ENCODE data around the gene TFR2. TPM values are rescaled to one million over a fixed set of nuclear protein-coding genes. Genes with fewer than 3 reads are reported as not detected.
A peak's percentile ranks its signal among the peaks of the same experiment; 100 is the strongest.

TFR2 gene
- total RNA-seq (ENCODE audit: low replicate concordance) = 0.34 and 1.9 TPM in 2 replicates

DNA sequence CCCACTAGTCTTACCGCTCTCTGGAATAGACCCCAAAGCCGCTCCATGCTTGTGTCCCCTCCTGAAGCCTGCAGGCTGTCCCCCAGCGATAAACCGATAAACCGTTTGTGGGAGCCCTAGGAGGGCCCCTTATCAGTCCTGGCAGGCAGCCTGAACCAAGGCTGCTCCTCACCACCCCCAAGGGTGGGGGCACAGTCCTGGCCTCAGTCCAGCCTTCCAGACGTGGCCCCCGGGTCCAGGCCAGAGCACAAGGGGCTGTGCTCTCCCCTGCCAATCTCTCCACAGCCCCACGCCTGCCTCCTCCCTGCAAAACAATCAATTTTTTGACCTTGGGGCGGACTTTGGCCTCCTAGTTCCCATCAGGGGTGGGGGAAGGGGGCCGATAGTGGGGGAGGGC lies at the start of gene TFR2:
Gene TFR2 (minus strand): TSS at position 90 of the 397 bp plus-strand sequence. CDS start 43 bp downstream, at position 47.
- no peak within 1 kb of the TSS for H3K27ac ChIP-seq
- H2AFZ ChIP-seq (replicated peaks) = peak within 1 kb of the TSS; percentile 9
- Mint-ChIP-seq H3K9me3 (no peaks in the 10 kb centered on the region), H3K4me3 (no peak within 1 kb of the TSS), H3K27ac (peak within 1 kb of the TSS; percentile 72), H3K27me3 (ENCODE audit: insufficient read depth, low read depth) (peaks cover 2% of the 10 kb centered on the region), H3K4me1 (peaks cover 3% of the 10 kb centered on the region), H3K36me3 (no peaks in the 10 kb centered on the region)
- H3K79me2 ChIP-seq (ENCODE audit: low read depth) = no peaks in the 10 kb centered on the region
- no peak for TF ChIP-seq EZH2phosphoT487 (IDR thresholded peaks at IDR 0.05)
- TF ChIP-seq, protein P1, sequence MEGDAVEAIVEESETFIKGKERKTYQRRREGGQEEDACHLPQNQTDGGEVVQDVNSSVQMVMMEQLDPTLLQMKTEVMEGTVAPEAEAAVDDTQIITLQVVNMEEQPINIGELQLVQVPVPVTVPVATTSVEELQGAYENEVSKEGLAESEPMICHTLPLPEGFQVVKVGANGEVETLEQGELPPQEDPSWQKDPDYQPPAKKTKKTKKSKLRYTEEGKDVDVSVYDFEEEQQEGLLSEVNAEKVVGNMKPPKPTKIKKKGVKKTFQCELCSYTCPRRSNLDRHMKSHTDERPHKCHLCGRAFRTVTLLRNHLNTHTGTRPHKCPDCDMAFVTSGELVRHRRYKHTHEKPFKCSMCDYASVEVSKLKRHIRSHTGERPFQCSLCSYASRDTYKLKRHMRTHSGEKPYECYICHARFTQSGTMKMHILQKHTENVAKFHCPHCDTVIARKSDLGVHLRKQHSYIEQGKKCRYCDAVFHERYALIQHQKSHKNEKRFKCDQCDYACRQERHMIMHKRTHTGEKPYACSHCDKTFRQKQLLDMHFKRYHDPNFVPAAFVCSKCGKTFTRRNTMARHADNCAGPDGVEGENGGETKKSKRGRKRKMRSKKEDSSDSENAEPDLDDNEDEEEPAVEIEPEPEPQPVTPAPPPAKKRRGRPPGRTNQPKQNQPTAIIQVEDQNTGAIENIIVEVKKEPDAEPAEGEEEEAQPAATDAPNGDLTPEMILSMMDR (IDR thresholded peaks at IDR 0.05) = no peak
- TF ChIP-seq EZH2 (IDR thresholded peaks at IDR 0.05) = no peak
- no peak within 1 kb of the TSS for H3K4me3 ChIP-seq
- H3F3A ChIP-seq (ENCODE audit: low read depth) = peaks cover 5% of the 10 kb centered on the region
- no peak for DNase-seq (ENCODE audit: low spot score)
- H3K27me3 ChIP-seq = no peaks in the 10 kb centered on the region
- no peaks in the 10 kb centered on the region for H3K9me3 ChIP-seq (ENCODE audit: low read depth)
- no peaks in the 10 kb centered on the region for H3K36me3 ChIP-seq
- H3K4me2 ChIP-seq = no peak within 1 kb of the TSS
- no peaks in the 10 kb centered on the region for H4K20me1 ChIP-seq (ENCODE audit: low read depth)
- no peaks in the 10 kb centered on the region for H3K4me1 ChIP-seq
- H3K9ac ChIP-seq = no peak within 1 kb of the TSS

DNA sequence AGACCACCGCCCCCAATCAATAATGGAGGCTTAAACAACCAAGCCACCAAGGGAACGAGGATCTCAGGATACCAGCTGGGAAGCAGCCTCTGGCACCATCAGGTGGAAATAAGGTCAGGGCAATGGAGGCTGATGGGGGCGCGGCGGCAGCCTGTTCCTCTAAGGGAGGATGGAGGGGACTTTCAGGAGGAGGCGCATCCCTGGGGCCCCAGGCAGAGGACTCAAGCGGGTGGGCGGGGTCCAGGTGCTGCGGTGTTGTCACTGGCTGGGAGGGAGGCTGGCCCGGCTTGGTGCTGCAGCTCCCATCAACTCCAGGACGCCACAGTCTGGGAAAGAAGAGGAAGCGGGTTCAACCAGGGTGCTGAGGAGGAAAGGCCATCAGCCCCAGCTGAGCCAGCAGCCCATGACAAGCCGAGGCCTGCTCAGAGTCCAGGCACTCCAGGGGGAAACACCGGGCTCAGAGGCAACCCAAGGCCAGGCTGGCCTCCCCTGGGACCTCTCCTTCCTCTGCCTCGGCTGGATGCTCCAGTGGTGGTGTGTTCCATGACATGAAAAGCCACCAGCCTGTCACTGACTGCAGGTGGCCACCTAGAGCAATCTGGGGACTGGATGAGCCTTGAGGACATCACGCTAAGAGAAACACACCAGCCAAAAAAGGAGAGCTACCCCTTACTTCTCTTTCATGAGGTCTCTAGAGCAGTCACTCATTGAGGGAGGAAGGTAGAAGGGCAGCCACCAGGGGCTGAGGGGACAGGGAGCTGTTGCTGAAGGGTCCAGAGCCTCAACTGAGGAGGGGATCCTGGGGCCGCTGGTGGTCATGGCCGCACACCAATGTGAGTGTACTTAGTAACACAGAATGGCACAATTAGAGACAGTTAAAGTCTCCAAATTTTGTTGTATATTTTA lies 48.1 kb upstream of the TFR2 start:
- TF ChIP-seq EZH2phosphoT487 (IDR thresholded peaks at IDR 0.05) = no peak
- TF ChIP-seq, protein P1 (IDR thresholded peaks at IDR 0.05) = no peak
- TF ChIP-seq EZH2 (IDR thresholded peaks at IDR 0.05) = no peak
- Histone ChIP-seq H3K36me3 (no peaks in the 10 kb centered on the region), H3K4me2 (no peak overlapping the region), H3F3A (ENCODE audit: low read depth) (peaks cover 26% of the 10 kb centered on the region), H2AFZ (replicated peaks) (no peak overlapping the region), H3K9me3 (ENCODE audit: low read depth) (no peaks in the 10 kb centered on the region), H3K27me3 (peaks cover under 1% of the 10 kb centered on the region), H3K27ac (no peak overlapping the region), H4K20me1 (ENCODE audit: low read depth) (peaks cover 80% of the 10 kb centered on the region), H3K9ac (peak overlapping the region; percentile 2), H3K79me2 (ENCODE audit: low read depth) (peaks cover 63% of the 10 kb centered on the region), H3K4me1 (peaks cover 21% of the 10 kb centered on the region), H3K4me3 (no peak overlapping the region)
- no peaks in the 10 kb centered on the region for H3K9me3 Mint-ChIP-seq
- H3K27me3 Mint-ChIP-seq (ENCODE audit: insufficient read depth, low read depth) = peaks cover 9% of the 10 kb centered on the region
- no peak for DNase-seq (ENCODE audit: low spot score)
- peaks cover 8% of the 10 kb centered on the region for H3K36me3 Mint-ChIP-seq
- H3K27ac Mint-ChIP-seq = peak overlapping the region; percentile 42
- H3K4me1 Mint-ChIP-seq = peaks cover 36% of the 10 kb centered on the region
- H3K4me3 Mint-ChIP-seq = peak overlapping the region; percentile 58

DNA sequence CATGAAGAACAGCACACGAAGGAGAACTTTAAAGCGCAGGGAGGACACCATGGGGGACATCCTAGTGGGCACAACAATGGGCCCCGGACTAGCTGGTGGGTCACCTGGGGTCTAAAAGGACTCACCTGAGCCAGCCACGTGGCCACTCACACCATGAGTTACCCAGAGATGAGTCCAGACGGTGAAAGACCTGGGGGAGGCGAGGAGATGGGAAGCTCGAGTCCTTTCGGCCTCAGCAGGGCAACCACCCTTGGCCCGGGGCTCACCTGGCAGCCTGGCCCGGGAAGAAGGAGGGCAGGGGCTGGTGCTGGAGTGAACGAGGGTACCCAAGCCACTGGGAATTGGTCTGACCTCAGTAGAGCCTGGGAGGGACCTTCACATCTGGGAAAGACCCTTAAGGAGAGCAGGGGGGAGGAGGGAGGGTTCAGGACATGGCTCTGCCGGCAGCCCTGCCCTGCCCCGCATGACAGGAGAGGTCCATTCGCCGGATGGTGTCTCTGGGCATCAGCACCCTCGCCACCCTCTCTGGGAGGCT lies 47.0 kb upstream of the TFR2 start:
- H3K27me3 ChIP-seq = no peaks in the 10 kb centered on the region
- Mint-ChIP-seq H3K27ac (peak overlapping the region; percentile 47), H3K4me1 (peaks cover 36% of the 10 kb centered on the region), H3K36me3 (peaks cover 8% of the 10 kb centered on the region), H3K4me3 (peak overlapping the region; percentile 58), H3K27me3 (ENCODE audit: insufficient read depth, low read depth) (peaks cover 9% of the 10 kb centered on the region), H3K9me3 (no peaks in the 10 kb centered on the region)
- peaks cover 59% of the 10 kb centered on the region for H3K79me2 ChIP-seq (ENCODE audit: low read depth)
- no peaks in the 10 kb centered on the region for H3K36me3 ChIP-seq
- H3K4me2 ChIP-seq = no peak overlapping the region
- H2AFZ ChIP-seq (replicated peaks) = no peak overlapping the region
- no peak overlapping the region for H3K9ac ChIP-seq
- peaks cover 80% of the 10 kb centered on the region for H4K20me1 ChIP-seq (ENCODE audit: low read depth)
- peaks cover 21% of the 10 kb centered on the region for H3K4me1 ChIP-seq
- no peaks in the 10 kb centered on the region for H3K9me3 ChIP-seq (ENCODE audit: low read depth)
- TF ChIP-seq EZH2phosphoT487 (IDR thresholded peaks at IDR 0.05) = no peak
- TF ChIP-seq, protein P1 (IDR thresholded peaks at IDR 0.05) = no peak
- TF ChIP-seq EZH2 (IDR thresholded peaks at IDR 0.05) = no peak
- H3F3A ChIP-seq (ENCODE audit: low read depth) = peaks cover 23% of the 10 kb centered on the region
- no peak overlapping the region for H3K27ac ChIP-seq
- H3K4me3 ChIP-seq = no peak overlapping the region
- no peak for DNase-seq (ENCODE audit: low spot score)

Data from neural progenitor cell (in vitro differentiated cells).